NCI-H526 (cell line): Measurements from ENCODE around the gene PDXK.
"Not testable (repeated sequence)": the region's sequence is repeated elsewhere in the genome, so short reads cannot be mapped to it uniquely, and the experiment has no call there.

Experiments used
- DNase-seq, 2 experiments: peaks; one replicate each; lab custom pipeline; 2025; lab: John Stamatoyannopoulos, UW

PDXK gene

GRCh38 chr21:43718872-43719747 is at the start of gene PDXK:
PDXK (plus strand) TSS chr21:43719129; CDS start chr21:43719295, 166 bp downstream.
- DNase-seq = peak in 1 of 2 experiments; percentile 91

DNA sequence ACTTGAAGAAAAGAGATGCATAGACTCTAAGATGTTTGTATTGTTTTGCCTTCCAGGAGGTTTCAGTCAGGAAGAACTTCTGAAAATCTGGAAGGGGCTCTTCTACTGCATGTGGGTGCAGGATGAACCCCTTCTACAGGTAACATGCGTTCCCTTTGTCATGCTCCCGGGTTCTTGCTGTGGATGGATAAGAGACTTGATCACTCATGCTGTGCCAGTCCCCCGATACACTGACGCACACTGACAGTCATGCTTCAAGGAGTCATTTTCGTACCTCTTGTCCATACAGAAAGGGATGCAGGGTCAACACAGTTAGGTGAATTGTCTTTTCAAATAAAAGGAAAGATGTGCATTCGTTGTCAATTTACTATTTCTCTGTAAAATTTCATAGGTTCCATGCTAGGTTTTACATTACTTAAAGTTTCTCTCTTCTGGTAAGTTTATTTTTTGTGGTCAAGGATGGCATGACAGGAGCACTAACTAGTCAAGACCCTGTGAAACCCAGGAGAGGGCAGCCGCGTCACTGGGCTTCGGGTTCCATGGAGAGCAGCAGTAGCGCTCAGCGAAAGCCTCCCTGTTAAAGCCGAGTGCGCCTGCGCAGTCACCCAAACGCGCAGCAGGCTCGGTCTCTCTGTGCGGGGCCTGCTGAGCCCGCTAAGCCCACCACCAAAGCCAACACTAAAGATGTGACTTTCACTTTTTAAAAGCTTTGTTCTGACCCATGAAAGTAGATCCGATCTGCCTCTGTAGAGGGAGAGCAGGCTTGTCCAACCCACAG is 48.9 kb upstream of the PDXK start:
- no peak for DNase-seq

DNA sequence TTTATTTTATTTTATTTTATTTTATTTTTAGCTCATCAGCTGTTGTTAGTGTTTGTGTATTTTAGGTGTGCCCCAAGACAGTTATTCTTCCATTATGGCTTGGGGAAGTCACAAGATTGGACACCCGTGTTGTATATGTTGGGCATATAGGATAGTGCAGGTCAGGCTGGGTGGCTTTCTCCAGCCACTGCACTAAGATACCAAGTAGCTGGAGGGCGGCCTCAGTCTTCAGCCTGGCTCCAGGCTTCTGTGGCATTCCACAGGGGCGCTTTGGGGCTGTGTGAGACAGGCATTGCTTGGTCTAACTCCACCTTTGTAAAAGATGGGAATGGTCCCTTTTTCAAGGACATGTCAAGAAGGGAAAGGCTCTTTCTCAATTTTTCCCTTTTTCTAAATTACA is 43.1 kb upstream of the PDXK start:
- no peak for DNase-seq

DNA sequence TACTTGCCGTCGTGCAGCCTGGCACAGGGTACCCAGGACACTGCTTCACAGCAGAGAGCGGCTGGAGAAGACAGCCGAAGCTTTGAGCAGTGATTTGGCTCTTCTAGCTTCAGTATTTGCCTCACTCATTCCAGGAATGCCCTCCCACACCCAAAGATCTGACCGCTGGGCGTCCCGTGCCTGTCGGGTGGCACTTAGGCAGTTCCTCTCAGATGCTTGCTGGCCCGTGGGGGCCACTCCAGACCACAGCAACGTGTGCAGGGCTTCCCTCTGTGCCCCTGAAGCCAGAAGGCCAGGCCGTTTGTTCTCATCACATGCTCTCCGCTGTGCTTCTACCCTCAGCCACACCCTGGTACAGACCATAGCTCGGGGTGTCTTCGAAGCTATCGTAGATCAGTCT is 42.5 kb upstream of the PDXK start:
- DNase-seq = no peak

- no peak for DNase-seq
Measured at GRCh38 chr21:43679951-43680350, 39.0 kb upstream of the PDXK start.

DNA sequence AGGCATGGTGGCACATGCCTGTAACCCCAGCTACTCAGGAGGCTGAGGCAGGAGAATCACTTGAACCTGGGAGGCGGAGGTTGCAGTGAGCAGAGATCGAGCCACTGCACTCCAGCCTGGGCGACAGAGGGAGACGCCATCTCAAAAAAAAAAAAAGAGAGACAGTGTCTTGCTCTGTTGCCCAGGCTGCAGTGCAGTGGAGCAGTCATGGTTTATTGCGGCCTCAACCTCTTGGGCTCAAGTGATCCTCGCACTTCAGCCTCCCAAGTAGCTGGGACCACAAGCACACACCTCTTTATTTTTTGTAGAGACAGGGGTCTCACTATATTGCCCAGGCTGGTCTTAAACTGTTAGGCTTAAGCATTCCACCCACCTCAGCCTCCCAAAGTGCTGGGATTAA is 38.5 kb upstream of the PDXK start:
- not testable (repeated sequence) for DNase-seq

DNA sequence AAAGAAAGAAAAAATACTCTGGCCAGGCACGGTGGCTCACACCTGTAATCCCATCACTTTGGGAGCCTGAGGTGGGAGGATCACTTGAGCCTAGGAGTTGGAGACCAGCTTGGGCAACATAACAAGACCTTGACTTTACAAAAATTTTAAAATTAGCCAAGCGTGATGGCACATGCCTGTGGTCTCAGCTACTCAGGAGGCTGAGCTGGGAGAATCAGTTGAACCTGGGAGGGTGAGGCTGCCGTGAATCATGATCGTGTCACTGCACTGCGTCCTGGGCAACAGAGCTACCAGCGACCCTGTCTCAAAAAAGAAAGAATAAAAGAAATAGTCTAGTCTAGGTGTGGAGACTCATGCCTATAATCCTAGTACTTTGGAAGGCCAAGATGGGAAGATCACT is 37.3 kb upstream of the PDXK start:
- DNase-seq = no peak

- DNase-seq = no peak
Measured at GRCh38 chr21:43684424-43684823, 34.5 kb upstream of the PDXK start.

GRCh38 chr21:43686811-43687565 is 31.9 kb upstream of the PDXK start:
- DNase-seq = no peak

DNA sequence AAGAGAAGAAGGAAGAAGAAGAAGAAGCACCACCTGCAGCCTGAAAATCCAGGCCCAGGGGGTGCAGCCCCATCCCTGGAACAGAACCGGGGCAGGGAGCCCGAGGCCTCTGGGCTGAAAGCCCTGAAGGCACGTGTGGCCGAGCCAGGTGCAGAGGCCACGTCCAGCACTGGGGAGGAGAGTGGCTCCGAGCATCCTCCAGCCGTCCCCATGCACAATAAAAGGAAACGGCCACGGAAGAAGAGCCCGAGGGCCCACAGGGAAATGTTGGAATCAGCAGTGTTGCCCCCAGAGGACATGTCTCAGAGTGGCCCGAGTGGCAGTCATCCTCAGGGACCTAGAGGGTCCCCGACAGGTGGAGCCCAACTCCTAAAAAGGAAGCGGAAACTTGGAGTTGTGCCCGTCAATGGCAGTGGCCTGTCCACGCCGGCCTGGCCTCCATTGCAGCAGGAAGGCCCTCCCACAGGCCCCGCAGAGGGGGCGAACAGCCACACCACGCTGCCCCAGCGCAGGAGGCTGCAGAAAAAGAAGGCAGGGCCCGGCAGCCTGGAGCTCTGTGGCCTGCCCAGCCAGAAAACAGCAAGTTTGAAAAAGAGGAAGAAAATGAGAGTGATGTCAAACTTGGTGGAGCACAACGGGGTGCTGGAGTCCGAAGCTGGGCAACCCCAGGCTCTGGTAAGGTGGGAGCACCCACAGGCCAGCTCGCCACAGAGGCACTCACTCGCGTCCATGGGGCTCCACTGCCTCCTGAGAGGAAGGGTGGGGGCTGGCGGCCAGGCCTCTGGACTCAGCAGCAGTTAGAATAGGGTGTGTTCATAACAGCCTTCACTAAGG is 31.1 kb upstream of the PDXK start:
- no peak for DNase-seq

- no peak for DNase-seq
Measured at GRCh38 chr21:43688906-43689305, 30.0 kb upstream of the PDXK start.

DNA sequence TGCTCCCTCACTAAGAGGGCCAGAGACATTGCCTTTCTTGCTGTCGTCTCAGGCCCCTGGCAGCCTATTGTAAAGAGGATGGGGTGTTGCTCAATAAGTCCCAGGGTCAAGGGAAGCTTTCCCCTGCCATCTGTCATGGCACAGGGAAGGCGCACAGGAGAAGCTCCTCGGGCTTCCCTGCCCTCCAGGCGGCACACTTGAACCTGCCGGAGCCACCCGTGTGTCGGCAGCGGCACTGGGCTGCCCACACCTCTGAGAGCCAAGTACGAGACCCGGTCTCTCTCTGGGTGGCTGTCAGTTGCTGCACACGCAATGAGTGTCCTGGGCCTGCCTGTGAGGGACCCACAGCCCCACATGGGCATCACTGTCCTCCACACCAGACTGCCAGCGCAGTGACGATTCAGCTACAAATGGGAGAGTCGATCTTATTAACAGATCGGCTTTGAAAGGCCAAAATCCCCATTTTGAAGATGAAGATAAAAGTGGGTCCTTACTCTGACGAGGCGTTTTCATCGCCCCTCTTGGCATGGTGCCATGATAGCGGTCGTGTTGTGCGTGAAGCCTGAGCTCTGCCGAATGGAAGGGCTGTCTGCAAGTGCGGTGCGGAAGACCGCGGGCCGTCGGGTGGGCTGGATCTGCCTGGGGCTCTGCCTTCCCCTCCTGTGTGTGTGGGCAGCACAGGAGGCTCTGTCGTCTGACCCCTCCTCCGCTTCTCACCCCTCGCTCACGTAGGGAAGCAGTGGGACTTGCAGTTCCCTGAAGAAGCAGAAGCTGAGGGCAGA is 29.2 kb upstream of the PDXK start:
- DNase-seq = no peak

DNA sequence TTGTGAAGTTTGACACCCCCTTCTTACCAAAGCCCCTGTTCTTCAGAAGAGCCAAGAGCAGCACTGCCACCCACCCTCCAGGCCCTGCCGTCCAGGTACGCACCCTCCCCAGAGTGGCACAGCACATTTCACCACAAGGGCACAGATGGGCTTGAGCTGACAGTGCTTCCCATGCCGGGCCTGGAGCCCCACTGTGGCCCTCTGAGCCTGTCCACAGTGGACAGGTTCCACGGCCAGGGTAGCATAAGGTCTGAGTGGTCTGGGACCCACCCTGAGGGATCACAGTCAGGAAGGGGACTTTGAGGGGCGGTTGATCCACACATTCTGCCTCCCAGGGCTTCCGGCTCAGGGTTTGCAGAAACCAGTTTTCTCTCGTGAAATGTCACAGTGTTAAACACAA is 28.6 kb upstream of the PDXK start:
- no peak for DNase-seq

DNA sequence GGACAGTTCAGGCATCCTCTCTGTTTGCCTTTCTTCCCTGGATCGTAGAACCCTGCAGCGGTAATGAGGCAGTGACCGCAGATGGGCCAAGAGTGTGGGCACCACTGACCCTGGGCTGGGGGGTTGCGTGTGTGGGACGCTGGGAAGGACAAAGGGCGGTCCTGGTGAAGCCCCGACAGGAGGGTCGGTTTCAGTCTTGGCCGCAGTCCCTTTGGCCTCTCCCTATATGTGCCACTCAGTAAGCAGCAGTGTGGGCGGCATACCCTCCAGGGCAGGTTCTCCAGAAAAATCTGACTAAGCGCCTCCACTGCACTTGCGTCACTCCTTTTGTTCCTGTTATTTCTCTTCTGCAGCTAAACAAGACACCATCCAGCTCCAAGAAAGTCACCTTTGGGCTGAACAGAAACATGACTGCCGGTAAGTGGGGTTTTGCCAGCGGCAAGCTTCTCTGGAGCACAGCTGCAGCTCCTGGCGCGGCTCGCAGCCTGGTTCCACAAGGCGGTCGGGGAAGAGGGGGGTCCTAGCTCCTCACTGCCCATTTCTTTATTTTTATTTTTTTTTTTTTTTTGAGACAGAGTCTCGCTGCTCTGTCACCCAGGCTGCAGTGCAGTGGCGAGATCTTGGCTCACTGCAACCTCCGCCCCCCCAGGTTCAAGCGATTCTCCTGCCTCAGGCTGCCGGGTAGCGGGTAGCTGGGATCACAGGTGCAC is 27.7 kb upstream of the PDXK start:
- no peak for DNase-seq

- no peak for DNase-seq
Measured at GRCh38 chr21:43691801-43692200, 27.1 kb upstream of the PDXK start.

GRCh38 chr21:43692949-43693348 is 26.0 kb upstream of the PDXK start:
- DNase-seq = no peak

- DNase-seq = no peak
Measured at GRCh38 chr21:43693981-43694380, 24.9 kb upstream of the PDXK start.

GRCh38 chr21:43694437-43695079 is 24.4 kb upstream of the PDXK start:
- DNase-seq = no peak

- DNase-seq = no peak
Measured at GRCh38 chr21:43696214-43696613, 22.7 kb upstream of the PDXK start.
